Amniotic stem cell (primary cell): ENCODE results near the gene HPSE2.

Source experiments
- DNase-seq: peaks from one replicate; lab custom pipeline; 2025; lab: John Stamatoyannopoulos, UW

Gene HPSE2

GRCh38 chr10:98676895-98677294 lies 558.8 kb downstream of the HPSE2 start:
- no peak for DNase-seq

GRCh38 chr10:98675902-98676301 lies 559.8 kb downstream of the HPSE2 start:
- no peak for DNase-seq

- no peak for DNase-seq
Measured at GRCh38 chr10:98673171-98673782, 562.4 kb downstream of the HPSE2 start.

GRCh38 chr10:98667081-98667480 lies 568.6 kb downstream of the HPSE2 start:
- no peak for DNase-seq

GRCh38 chr10:98666276-98666675 lies 569.4 kb downstream of the HPSE2 start:
- no peak for DNase-seq

- DNase-seq: no peak
Measured at GRCh38 chr10:98664329-98665042, 571.2 kb downstream of the HPSE2 start.

- DNase-seq: no peak
Measured at GRCh38 chr10:98659951-98660350, 575.7 kb downstream of the HPSE2 start.

GRCh38 chr10:98655492-98655891 lies 580.2 kb downstream of the HPSE2 start:
- DNase-seq: no peak

- no peak for DNase-seq
Measured at GRCh38 chr10:98649170-98649569, 586.5 kb downstream of the HPSE2 start.

GRCh38 chr10:98646998-98647917 lies 588.4 kb downstream of the HPSE2 start:
- DNase-seq: no peak

- DNase-seq: no peak
Measured at GRCh38 chr10:98644466-98644865, 591.2 kb downstream of the HPSE2 start.

GRCh38 chr10:98642281-98642680 lies 593.4 kb downstream of the HPSE2 start:
- DNase-seq: no peak

GRCh38 chr10:98638920-98639319 lies 596.7 kb downstream of the HPSE2 start:
- DNase-seq: no peak

- no peak for DNase-seq
Measured at GRCh38 chr10:98636921-98637329, 598.7 kb downstream of the HPSE2 start.

- DNase-seq: no peak
Measured at GRCh38 chr10:98632456-98633150, 603.0 kb downstream of the HPSE2 start.

- DNase-seq: no peak
Measured at GRCh38 chr10:98628206-98628605, 607.4 kb downstream of the HPSE2 start.

- no peak for DNase-seq
Measured at GRCh38 chr10:98627711-98628110, 607.9 kb downstream of the HPSE2 start.

- no peak for DNase-seq
Measured at GRCh38 chr10:98624963-98625362, 610.7 kb downstream of the HPSE2 start.

- no peak for DNase-seq
Measured at GRCh38 chr10:98623176-98623575, 612.5 kb downstream of the HPSE2 start.

GRCh38 chr10:98621630-98622029 lies 614.0 kb downstream of the HPSE2 start:
- no peak for DNase-seq

- no peak for DNase-seq
Measured at GRCh38 chr10:98620503-98620902, 615.1 kb downstream of the HPSE2 start.

GRCh38 chr10:98619446-98619845 lies 616.2 kb downstream of the HPSE2 start:
- DNase-seq: no peak
